ENCODE data around the gene HNRNPA3. TPM values are rescaled to one million over a fixed set of nuclear protein-coding genes. Genes with fewer than 3 reads are reported as not detected.
"Not testable (repeated sequence)": the region's sequence is repeated elsewhere in the genome, so short reads cannot be mapped to it uniquely, and the experiment has no call there.

The HNRNPA3 gene
- total RNA-seq, 8 experiments from 2014 or later: 45.1 to 173 (median 87.4) TPM

GRCh38 chr2:177175917-177176668 lies 36.5 kb upstream of the HNRNPA3 start:
- Histone ChIP-seq H3K27ac (no peak overlapping the region), H3K4me3 (no peak overlapping the region), H3K4me1 (replicated peaks in 1 of 2) (no peaks in the 10 kb centered on the region)
- in situ Hi-C loops (cut with MboI; ENCODE audit: low pct_unique_long_range_greater_than_20kb in 2 of 9, low sequenced_read_pairs in 9 of 9, unreplicated experiment in 9 of 9): no loop called here
- 53 to 100% (median 89%) methylated on average over 2 to 6 of the region's 7 CpGs for WGBS, 10 experiments
- ATAC-seq (replicated peaks in 6 of 8): no peak

- H3K4me1 ChIP-seq (replicated peaks in 1 of 2): no peaks in the 10 kb centered on the region
- H3K27ac ChIP-seq: no peak overlapping the region
- ATAC-seq (replicated peaks in 6 of 8): peak in 1 of 8 experiments; percentile 7
- no peak overlapping the region for H3K4me3 ChIP-seq
- in situ Hi-C loops (cut with MboI; ENCODE audit: low pct_unique_long_range_greater_than_20kb in 2 of 9, low sequenced_read_pairs in 9 of 9, unreplicated experiment in 9 of 9): no loop called here
- WGBS, 10 experiments: 0 to 86% (median 63%) methylated on average over 1 of the region's 1 CpG; no CpG with 5 or more reads in 5 of the 10 experiments
These were observed 33.8 kb upstream of the HNRNPA3 start for GRCh38 chr2:177178797-177179196.

- no peak overlapping the region for H3K27ac ChIP-seq
- no peaks in the 10 kb centered on the region for H3K4me1 ChIP-seq (replicated peaks in 1 of 2)
- WGBS, 10 experiments: 0 to 75% (median 20%) methylated on average over 1 to 2 of the region's 2 CpGs; no CpG with 5 or more reads in 1 of the 10 experiments
- ATAC-seq (replicated peaks in 6 of 8): peak in 3 of 8 experiments; percentile 68 to 88 (median 76)
- no peak overlapping the region for H3K4me3 ChIP-seq
- in situ Hi-C loops (cut with MboI; ENCODE audit: low pct_unique_long_range_greater_than_20kb in 2 of 9, low sequenced_read_pairs in 9 of 9, unreplicated experiment in 9 of 9): no loop called here
These were observed 33.4 kb upstream of the HNRNPA3 start for GRCh38 chr2:177179227-177179626.

DNA sequence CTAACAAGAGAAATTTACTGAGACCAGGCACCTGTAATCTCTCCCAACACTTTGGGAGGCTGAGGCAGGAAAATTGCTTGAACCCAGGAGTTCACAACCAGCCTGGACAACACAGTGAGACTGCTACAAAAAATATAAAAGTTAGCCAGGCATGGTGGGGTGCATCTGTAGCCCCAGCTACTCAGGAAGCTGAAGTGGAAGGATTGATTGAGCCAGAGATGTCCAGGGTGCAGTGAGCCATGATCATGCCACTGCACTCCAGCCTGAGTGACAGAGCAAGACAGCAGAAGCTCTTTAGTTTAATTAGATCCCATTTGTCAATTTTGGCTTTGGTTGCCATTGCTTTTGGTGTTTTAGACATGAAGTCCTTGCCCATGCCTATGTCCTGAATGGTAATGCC lies 32.9 kb upstream of the HNRNPA3 start:
- in situ Hi-C loops (cut with MboI; ENCODE audit: low pct_unique_long_range_greater_than_20kb in 2 of 9, low sequenced_read_pairs in 9 of 9, unreplicated experiment in 9 of 9): not testable (repeated sequence)
- peak in 2 of 8 experiments; percentile 11 to 19 for ATAC-seq (replicated peaks in 6 of 8)

GRCh38 chr2:177180269-177181000 lies 32.2 kb upstream of the HNRNPA3 start:
- H3K4me1 ChIP-seq (replicated peaks in 1 of 2): no peaks in the 10 kb centered on the region
- WGBS, 10 experiments: 7 to 96% (median 80%) methylated on average over 2 to 5 of the region's 5 CpGs
- in situ Hi-C loops (cut with MboI; ENCODE audit: low pct_unique_long_range_greater_than_20kb in 2 of 9, low sequenced_read_pairs in 9 of 9, unreplicated experiment in 9 of 9): no loop called here
- ATAC-seq (replicated peaks in 6 of 8): peak in 3 of 8 experiments; percentile 44 to 60 (median 55)
- H3K27ac ChIP-seq: no peak overlapping the region
- H3K4me3 ChIP-seq: no peak overlapping the region

More for the DNA sequence above, 32.9 kb upstream of the HNRNPA3 start:
- not testable (repeated sequence) for H3K4me1 ChIP-seq (replicated peaks in 1 of 2); H3K4me3 ChIP-seq; H3K27ac ChIP-seq

DNA sequence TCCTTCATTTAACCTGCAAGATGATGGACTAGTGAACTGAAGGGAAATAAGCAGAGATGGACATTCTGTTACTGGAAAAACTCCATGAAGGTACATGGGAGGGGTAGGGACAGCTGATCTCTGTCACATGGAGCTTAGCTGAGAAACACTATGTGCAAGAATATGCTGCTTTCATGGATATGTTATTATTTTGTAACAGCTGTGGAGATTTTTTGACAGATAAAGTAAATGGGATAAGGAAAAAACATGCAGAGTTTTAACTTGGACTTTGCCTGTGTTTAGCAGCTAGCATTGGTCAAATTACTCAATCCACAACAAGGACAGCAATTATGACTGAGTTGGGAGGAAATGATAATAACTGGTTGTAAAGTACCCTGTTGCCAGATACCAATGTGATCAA lies 28.7 kb upstream of the HNRNPA3 start:
- Histone ChIP-seq H3K4me3 (no peak overlapping the region), H3K4me1 (replicated peaks in 1 of 2) (peaks cover 8 to 12% of the 10 kb centered on the region in 2 donors), H3K27ac (no peak overlapping the region)
- peak in 1 of 8 experiments; percentile 5 for ATAC-seq (replicated peaks in 6 of 8)
- in situ Hi-C loops (cut with MboI; ENCODE audit: low pct_unique_long_range_greater_than_20kb in 2 of 9, low sequenced_read_pairs in 9 of 9, unreplicated experiment in 9 of 9): no loop called here

DNA sequence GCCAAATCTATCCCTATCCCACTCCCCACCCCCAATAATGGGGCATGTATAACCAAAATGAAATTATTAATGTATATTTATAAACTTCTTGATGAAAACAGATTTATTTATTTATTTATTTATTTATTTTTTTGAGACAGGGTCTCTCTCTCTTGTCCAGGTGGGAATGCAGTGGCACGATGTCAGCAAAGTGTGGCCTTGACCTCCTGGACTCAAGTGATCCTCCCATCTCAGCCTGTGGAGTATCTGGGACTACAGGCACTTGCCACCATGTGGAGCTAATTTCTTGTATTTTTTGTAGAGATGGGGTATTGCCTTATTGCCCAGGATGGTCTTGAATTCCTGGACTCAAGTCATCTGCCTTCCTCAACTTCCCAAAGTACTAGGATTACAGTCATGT lies 28.0 kb upstream of the HNRNPA3 start:
- in situ Hi-C loops (cut with MboI; ENCODE audit: low pct_unique_long_range_greater_than_20kb in 2 of 9, low sequenced_read_pairs in 9 of 9, unreplicated experiment in 9 of 9): no loop called here
- no peak for ATAC-seq (replicated peaks in 6 of 8)
- WGBS, 10 experiments: 88% methylated on average over 1 of the region's 1 CpG; no CpG with 5 or more reads in 9 of the 10 experiments

DNA sequence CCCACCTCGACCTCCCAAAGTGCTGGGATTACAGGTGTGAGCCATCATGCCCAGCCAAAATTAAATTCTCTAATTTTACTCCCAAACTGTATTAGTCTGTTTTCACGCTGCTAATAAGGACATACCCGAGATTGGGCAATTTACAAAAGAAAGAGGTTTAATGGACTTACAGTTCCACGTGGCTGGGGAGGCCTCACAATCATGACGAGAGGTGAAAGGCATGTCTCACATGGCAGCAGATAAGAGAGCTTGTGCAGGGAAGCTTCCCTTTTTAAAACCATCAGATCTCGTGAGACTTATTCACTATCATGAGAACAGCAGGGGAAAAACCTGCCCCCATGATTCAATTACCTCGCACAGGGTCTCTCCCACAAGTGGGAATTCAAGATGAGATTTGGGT lies 26.6 kb upstream of the HNRNPA3 start:
- H3K27ac ChIP-seq; ATAC-seq (replicated peaks in 6 of 8); in situ Hi-C loops (cut with MboI; ENCODE audit: low pct_unique_long_range_greater_than_20kb in 2 of 9, low sequenced_read_pairs in 9 of 9, unreplicated experiment in 9 of 9); H3K4me3 ChIP-seq: not testable (repeated sequence)
- peaks cover 8 to 12% of the 10 kb centered on the region in 2 donors for H3K4me1 ChIP-seq (replicated peaks in 1 of 2)
- 55 to 100% (median 82%) methylated on average over 1 to 6 of the region's 7 CpGs; no CpG with 5 or more reads in 2 of the 10 experiments for WGBS, 10 experiments

More for the DNA sequence above, 28.0 kb upstream of the HNRNPA3 start:
- Histone ChIP-seq H3K4me3 (no peak overlapping the region), H3K27ac (no peak overlapping the region), H3K4me1 (replicated peaks in 1 of 2) (peaks cover 8 to 12% of the 10 kb centered on the region in 2 donors)

DNA sequence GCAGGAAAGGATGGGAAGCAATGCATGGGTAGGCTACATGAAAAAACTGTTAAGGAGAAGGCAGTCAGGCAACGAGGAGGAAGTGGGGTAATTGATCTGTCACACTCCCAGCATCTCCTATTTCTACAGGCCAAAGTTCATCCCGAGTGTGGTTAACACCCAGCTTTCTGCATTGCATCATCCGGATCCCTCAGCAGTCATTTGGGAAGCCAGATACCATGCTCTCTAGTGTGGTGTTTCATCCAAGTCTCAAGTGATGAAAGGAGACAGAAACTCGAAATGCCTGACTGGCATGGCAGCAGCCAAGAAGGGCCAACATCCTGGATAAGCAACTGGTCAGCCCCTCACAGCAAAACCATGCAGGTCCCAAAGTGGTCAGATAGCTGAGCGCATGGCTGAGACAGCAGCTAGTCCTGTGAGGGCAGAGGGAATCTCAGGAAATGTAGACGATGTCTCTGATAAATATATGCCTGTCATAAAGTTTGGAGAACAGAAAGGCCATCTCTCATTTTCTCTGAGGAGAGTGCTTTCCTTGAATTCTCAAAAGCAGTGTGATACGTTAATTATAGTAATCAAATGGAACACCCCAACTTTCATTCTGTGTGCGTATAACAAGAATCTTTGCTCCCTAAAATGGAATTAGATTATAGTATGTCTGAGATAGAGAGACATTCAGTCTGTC lies 24.8 kb upstream of the HNRNPA3 start:
- in situ Hi-C loops (cut with MboI; ENCODE audit: low pct_unique_long_range_greater_than_20kb in 2 of 9, low sequenced_read_pairs in 9 of 9, unreplicated experiment in 9 of 9): no loop called here
- peak in 7 of 8 experiments; percentile 37 to 98 (median 75) for ATAC-seq (replicated peaks in 6 of 8)
- H3K4me1 ChIP-seq (replicated peaks in 1 of 2): peaks cover 8 to 12% of the 10 kb centered on the region in 2 donors
- no peak overlapping the region for H3K4me3 ChIP-seq
- 50 to 66% (median 61%) methylated on average over 3 to 8 of the region's 8 CpGs; no CpG with 5 or more reads in 3 of the 10 experiments for WGBS, 10 experiments
- H3K27ac ChIP-seq: peak overlapping the region in 1 of 2 donors; percentile 60

DNA sequence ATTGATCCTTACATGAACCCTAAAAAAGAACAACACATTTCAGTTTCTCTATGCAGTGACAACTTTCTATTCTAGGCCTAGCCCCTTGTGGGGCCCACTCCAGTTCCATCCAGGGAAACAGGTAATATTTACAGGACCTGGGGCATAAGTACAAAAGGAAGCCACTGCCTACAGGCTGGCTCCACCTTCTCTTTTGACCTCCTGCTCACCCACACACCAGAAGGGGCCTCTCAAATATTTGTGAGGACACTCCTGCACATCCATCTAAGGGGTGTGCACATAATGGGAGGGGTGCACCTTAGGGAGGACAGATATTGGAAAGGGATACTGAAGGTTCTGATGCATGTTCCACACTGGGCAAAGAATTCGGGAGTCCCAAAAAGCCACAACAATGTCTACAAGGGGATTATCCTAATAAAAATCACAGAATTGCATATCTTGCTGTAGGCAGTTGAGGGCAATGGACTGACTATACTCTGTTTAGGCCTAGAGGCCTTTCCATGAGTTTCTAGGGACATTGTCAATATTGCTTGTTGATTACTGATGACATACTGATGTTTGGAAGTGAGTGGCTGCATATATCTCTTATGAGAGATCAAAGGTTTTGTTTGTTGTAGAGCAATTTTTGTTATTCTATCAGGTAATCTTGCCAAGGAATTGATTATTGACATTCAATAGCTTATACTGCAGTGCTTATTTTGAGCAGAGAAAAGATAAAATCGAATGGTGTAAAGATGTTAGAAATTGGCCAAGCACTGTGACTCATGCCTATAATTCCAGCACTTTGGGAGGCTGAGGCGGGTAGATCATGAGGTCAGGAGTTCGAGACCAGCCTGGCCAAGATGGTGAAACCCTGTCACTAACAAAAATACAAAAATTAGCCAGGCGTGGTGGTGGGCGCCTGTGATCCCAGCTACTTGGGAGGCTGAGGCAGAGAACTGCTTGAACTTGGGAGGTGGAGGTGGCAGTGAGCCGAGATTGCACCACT lies 23.8 kb upstream of the HNRNPA3 start:
- H3K4me1 ChIP-seq (replicated peaks in 1 of 2): peaks cover 8 to 12% of the 10 kb centered on the region in 2 donors
- in situ Hi-C loops (cut with MboI; ENCODE audit: low pct_unique_long_range_greater_than_20kb in 2 of 9, low sequenced_read_pairs in 9 of 9, unreplicated experiment in 9 of 9): no loop called here
- no peak for ATAC-seq (replicated peaks in 6 of 8)
- H3K27ac ChIP-seq: no peak overlapping the region
- 84 to 100% (median 95%) methylated on average over 1 to 5 of the region's 7 CpGs; no CpG with 5 or more reads in 2 of the 10 experiments for WGBS, 10 experiments
- no peak overlapping the region for H3K4me3 ChIP-seq

DNA sequence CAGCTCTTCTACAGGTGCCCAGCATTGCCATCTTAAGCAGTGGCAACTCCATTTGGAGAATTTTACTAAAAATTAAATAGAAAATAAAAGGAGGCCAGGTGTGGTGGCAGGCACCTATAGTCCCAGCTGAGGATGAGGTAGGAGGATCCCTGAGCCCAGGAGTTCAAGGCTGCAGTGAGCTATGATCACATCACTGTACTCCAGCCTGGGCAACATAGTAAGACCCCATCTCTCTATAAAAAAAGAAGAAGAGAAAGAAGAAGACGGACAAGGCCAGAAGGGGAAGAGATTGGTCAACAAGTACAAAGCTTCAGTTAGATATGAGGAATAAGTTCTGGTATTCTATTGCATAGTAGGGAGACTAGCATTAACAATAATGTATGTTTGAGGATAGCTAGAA lies 21.7 kb upstream of the HNRNPA3 start:
- in situ Hi-C loops (cut with MboI; ENCODE audit: low pct_unique_long_range_greater_than_20kb in 2 of 9, low sequenced_read_pairs in 9 of 9, unreplicated experiment in 9 of 9): no loop called here
- WGBS, 10 experiments: 60 to 100% (median 100%) methylated on average over 1 of the region's 1 CpG; no CpG with 5 or more reads in 2 of the 10 experiments
- Histone ChIP-seq H3K4me1 (replicated peaks in 1 of 2) (peaks cover 8 to 19% of the 10 kb centered on the region in 2 donors), H3K4me3 (no peak overlapping the region), H3K27ac (no peak overlapping the region)
- no peak for ATAC-seq (replicated peaks in 6 of 8)

- WGBS, 10 experiments: 0 to 100% (median 89%) methylated on average over 1 of the region's 1 CpG; no CpG with 5 or more reads in 2 of the 10 experiments
- H3K27ac ChIP-seq: no peak overlapping the region
- in situ Hi-C loops (cut with MboI; ENCODE audit: low pct_unique_long_range_greater_than_20kb in 2 of 9, low sequenced_read_pairs in 9 of 9, unreplicated experiment in 9 of 9): no loop called here
- no peak overlapping the region for H3K4me3 ChIP-seq
- no peak for ATAC-seq (replicated peaks in 6 of 8)
- H3K4me1 ChIP-seq (replicated peaks in 1 of 2): peaks cover 1 to 9% of the 10 kb centered on the region in 2 donors
These were observed 19.8 kb upstream of the HNRNPA3 start for GRCh38 chr2:177192788-177193187.

Measured in motor neuron (in vitro differentiated cells).